Dermis microvascular lymphatic vessel endothelial cell (primary cell): ENCODE data around the gene PDZRN3. TPM values are rescaled to one million over a fixed set of nuclear protein-coding genes. Genes with fewer than 3 reads are reported as not detected.

ENCODE experiments used
- DNase-seq, 2 donors: peaks; one replicate each; pipeline versions ENCODE4 v3.0.0 to v3.0.0-alpha.2; 2010; ENCODE audit warnings: low read depth in 2 of 2
- total RNA-seq: library from RNA; depleted of rRNA; stranded (reverse); fragments of >200 nt; gene quantifications from 2 replicates; pipeline ENCODE4 v1.2.1, GENCODE V29; 2014

Gene PDZRN3
- total RNA-seq, 1 donor from 2014 or later = under 0.01 TPM

DNA sequence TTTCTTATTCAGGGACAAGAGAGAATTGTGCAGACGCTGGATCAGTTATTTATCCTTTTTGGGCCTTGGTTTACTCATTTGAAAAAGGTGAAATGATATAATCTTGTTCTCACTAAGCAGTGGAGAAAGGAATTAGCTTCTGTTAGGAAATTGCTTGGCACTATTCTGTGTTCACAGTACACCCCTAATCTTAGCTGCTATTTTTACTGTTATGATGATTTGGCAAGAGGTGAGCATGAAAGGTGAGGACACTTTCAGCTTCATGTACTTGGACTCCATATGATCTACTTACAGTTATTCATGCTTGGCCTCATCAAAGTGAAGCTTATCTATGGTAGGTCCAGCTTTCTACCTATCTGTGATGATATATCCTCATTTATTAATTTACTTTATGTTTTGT, 282.7 kb downstream of the PDZRN3 start:
- DNase-seq = no peak

- no peak for DNase-seq
Measured at GRCh38 chr3:73341272-73341935, 283.3 kb downstream of the PDZRN3 start.

- no peak for DNase-seq
Measured at GRCh38 chr3:73332558-73332957, 292.2 kb downstream of the PDZRN3 start.
